ENCODE measurements around the gene TAX1BP1. TPM values are rescaled to one million over a fixed set of nuclear protein-coding genes. Genes with fewer than 3 reads are reported as not detected.
A peak's percentile ranks its signal among the peaks of the same experiment; 100 is the strongest.

The TAX1BP1 gene
- total RNA-seq, 1 experiment from 2014 or later: 69.9 TPM

GRCh38 chr7:27759491-27759890 lies 19.5 kb downstream of the TAX1BP1 start (continued):
- TF ChIP-seq CTCF (IDR thresholded peaks at IDR 0.05) (no peak), MYBL2 (CRISPR knock-in tag; IDR thresholded peaks at IDR 0.05) (no peak), HMGXB4 (CRISPR knock-in tag; IDR thresholded peaks at IDR 0.05) (no peak), CREM (CRISPR knock-in tag; IDR thresholded peaks at IDR 0.05) (no peak)

- Mint-ChIP-seq H3K27me3 (ENCODE audit: low read depth) (no peaks in the 10 kb centered on the region), H3K27ac (no peak overlapping the region), H3K4me3 (no peak overlapping the region), H3K9me3 (peaks cover 9% of the 10 kb centered on the region), H3K36me3 (peaks cover 33% of the 10 kb centered on the region), H3K4me1 (no peaks in the 10 kb centered on the region)
- ChIA-PET CTCF (no interaction called here), POLR2A (no interaction called here)
- TF ChIP-seq ZMAT4 (CRISPR knock-in tag; IDR thresholded peaks at IDR 0.05) (no peak), FOXP1 (CRISPR knock-in tag; IDR thresholded peaks at IDR 0.05; ENCODE audit: borderline replicate concordance) (no peak), RELA (CRISPR knock-in tag; IDR thresholded peaks at IDR 0.05; ENCODE audit: borderline replicate concordance) (no peak)
- ATAC-seq (no peak), DNase-seq (ENCODE audit: low spot score) (no peak)
Observed at GRCh38 chr7:27762062-27762461, 22.1 kb downstream of the TAX1BP1 start.

- Mint-ChIP-seq H3K9me3 (peaks cover 9% of the 10 kb centered on the region), H3K36me3 (peaks cover 24% of the 10 kb centered on the region), H3K4me1 (no peaks in the 10 kb centered on the region), H3K27me3 (ENCODE audit: low read depth) (no peaks in the 10 kb centered on the region), H3K27ac (peak overlapping the region; percentile 78; the same call in 1 of the 2 replicates), H3K4me3 (no peak overlapping the region)
- no peak for DNase-seq (ENCODE audit: low spot score)
- no peak for ATAC-seq
- ChIA-PET POLR2A (no interaction called here), CTCF (interaction anchor here (0.7 to 2.0 kb wide), 4 partner anchors 11 to 157 kb away, joined by 3 to 8 read pairs (median 4); no protein-coding TSS in a partner anchor)
- no peak for TF ChIP-seq SMAD4 (CRISPR knock-in tag; IDR thresholded peaks at IDR 0.05)
- no peak for TF ChIP-seq GTF2I (CRISPR knock-in tag; conservative IDR thresholded peaks at IDR 0.05)
- no peak for TF ChIP-seq JAZF1 (CRISPR knock-in tag; IDR thresholded peaks at IDR 0.05)
- TF ChIP-seq ZNF671 (CRISPR knock-in tag; IDR thresholded peaks at IDR 0.05): no peak
- TF ChIP-seq NFATC4 (CRISPR knock-in tag; IDR thresholded peaks at IDR 0.05): no peak
- no peak for TF ChIP-seq ARID4B (CRISPR knock-in tag; IDR thresholded peaks at IDR 0.05; ENCODE audit: borderline replicate concordance)
- no peak for TF ChIP-seq ATF2 (CRISPR knock-in tag; IDR thresholded peaks at IDR 0.05; ENCODE audit: borderline replicate concordance, low read depth)
- no peak for TF ChIP-seq CBFB (CRISPR knock-in tag; IDR thresholded peaks at IDR 0.05; ENCODE audit: low read depth)
- no peak for TF ChIP-seq PRRX2 (CRISPR knock-in tag; IDR thresholded peaks at IDR 0.05)
- no peak for TF ChIP-seq NFYB (CRISPR knock-in tag; conservative IDR thresholded peaks at IDR 0.05; ENCODE audit: low read depth)
- no peak for TF ChIP-seq ELF4 (CRISPR knock-in tag; IDR thresholded peaks at IDR 0.05; ENCODE audit: low read depth)
- TF ChIP-seq KAT7 (CRISPR knock-in tag; IDR thresholded peaks at IDR 0.05; ENCODE audit: borderline replicate concordance): no peak
Observed at GRCh38 chr7:27763983-27764508, 24.1 kb downstream of the TAX1BP1 start.
